ENCODE results near the gene IGF2R.

GRCh38 chr6:160156842-160157241 lies 188.0 kb downstream of the IGF2R start:
- no peak for TF ChIP-seq EZH2phosphoT487 (IDR thresholded peaks at IDR 0.05; ENCODE audit: borderline replicate concordance, low read depth, low read length)
- no peak for TF ChIP-seq CTCF (conservative IDR thresholded peaks at IDR 0.05; ENCODE audit: low read length)
